Neural progenitor cell (in vitro differentiated cells): ENCODE measurements around the gene SEMA3E.

Experiments used
- CTCF ChIP-seq: fragments of 200-600 bp; sonication (generic); IDR thresholded peaks from 2 replicates; pipeline ENCODE4 v1.5.1; 2017; ENCODE audit warnings: antibody characterized with exemption, mild to moderate bottlenecking
- EZH2 ChIP-seq: fragments of 200-600 bp; sonication (generic); IDR thresholded peaks from 2 replicates; pipeline ENCODE4 v1.6.1; 2017; ENCODE audit warnings: antibody characterized with exemption, mild to moderate bottlenecking, moderate library complexity

DNA sequence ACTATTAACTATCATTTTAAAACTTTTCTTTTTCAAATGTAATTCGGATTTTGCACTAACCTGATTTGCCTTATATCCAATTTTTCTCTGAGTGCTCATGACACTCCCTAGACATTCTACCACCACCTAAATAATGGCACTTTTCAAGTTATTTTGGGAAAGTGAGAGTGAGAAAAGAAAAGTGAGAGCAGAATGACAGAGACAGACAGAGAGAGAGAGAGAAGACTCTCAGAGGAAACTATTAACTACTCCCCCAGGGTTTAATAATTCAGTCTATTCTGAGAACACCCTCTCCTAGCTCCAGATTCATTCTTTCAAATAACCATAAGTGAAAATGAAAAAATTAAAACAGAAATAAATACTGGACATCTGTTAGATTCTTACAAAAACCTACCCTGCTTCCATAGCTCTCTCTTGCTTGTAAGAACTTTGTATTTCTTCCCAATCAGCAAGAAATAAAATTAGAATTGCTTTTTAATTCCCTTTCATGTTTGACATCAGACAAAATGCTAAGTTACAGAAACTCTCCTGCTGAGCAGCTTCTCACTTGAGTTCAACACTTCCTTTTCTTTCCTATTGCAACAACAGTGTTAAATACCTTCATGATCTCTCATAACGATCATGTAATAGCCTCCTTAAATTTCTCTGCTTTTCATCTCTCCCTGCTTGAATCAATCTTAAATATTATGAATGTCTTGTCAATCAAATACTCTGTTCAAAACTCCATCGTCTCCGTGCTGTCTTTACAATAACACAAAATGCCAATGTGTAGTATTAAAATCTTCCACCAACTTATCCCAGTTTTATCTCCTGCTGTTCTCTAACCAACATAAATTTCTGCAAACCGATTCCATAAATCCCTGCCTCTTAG lies 191.7 kb downstream of the SEMA3E start:
- TF ChIP-seq CTCF = no peak
- no peak for TF ChIP-seq EZH2
